ENCODE measurements around the gene DCTD.

Gene DCTD

DNA sequence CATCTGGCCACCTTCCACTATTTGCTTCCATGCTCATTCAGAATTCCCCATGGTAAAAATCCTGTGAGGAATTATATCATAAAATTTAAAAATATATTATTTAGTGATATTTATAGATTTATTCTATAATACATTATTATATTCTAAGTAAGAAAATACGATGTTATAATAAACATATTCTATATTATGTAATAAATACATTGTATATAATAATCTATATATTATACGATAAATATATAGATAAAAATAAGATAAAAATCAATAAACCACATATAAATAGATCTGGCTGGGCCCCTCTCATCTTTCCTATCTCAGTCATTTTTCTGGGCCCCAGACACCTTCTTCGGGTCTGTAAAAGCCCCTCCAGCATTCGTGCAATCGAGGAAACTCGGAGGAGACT is 68.5 kb downstream of the DCTD start:
- TF ChIP-seq, protein P1, sequence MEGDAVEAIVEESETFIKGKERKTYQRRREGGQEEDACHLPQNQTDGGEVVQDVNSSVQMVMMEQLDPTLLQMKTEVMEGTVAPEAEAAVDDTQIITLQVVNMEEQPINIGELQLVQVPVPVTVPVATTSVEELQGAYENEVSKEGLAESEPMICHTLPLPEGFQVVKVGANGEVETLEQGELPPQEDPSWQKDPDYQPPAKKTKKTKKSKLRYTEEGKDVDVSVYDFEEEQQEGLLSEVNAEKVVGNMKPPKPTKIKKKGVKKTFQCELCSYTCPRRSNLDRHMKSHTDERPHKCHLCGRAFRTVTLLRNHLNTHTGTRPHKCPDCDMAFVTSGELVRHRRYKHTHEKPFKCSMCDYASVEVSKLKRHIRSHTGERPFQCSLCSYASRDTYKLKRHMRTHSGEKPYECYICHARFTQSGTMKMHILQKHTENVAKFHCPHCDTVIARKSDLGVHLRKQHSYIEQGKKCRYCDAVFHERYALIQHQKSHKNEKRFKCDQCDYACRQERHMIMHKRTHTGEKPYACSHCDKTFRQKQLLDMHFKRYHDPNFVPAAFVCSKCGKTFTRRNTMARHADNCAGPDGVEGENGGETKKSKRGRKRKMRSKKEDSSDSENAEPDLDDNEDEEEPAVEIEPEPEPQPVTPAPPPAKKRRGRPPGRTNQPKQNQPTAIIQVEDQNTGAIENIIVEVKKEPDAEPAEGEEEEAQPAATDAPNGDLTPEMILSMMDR (IDR thresholded peaks at IDR 0.05; ENCODE audit: low read depth, low read length), result no peak
- no peak overlapping the region for H3K4me3 ChIP-seq (replicated peaks in 1 of 2; ENCODE audit: low read depth in 2 of 2, low read length in 2 of 2)
- DNase-seq (ENCODE audit: low read depth in 2 of 2), result no peak

DNA sequence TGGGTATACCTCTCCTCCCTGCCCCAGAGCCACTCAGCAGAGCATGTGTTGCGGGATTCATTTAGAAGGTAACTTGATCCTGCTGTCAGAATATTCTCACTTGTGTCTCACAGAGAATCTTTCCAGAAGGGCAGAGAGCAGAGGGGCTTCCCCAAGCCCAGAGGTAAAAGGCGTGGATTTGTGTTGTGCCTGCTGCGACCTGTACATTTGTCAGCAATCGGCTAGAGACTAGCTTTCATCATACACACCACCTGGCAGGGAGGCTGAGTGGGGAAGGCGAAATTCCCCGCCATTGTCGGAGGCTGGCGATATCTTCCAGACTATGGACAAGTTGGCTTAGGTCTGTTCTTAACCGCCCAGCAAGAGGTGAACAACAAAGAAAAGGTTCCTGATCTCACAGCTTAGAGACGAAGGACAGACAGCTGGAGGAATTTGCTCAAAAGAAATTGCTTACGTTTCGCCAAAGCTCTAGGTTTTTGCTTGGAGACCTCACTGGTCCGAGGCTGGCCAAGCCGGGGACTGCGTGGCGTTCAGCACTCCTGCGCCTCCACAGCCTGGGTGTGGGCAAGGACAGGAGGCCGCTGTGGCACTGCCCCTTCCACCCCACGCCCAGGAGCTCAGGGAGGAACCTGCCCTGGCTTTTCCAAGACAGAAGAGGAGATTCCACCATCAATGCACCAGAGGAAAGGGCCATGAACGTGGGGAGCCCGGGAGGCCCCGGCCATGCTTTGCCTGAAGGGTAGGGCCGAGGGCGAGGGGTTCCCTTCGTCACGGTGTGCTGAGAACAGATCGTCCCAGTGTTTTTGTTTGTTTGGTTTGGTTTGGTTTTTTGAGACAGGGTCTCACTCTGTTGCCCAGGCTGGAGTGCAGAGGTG is 69.4 kb downstream of the DCTD start:
- no peak overlapping the region for H3K4me3 ChIP-seq (replicated peaks in 1 of 2; ENCODE audit: low read depth in 2 of 2, low read length in 2 of 2)
- DNase-seq (ENCODE audit: low read depth in 2 of 2), result no peak
- TF ChIP-seq, protein P1 (IDR thresholded peaks at IDR 0.05; ENCODE audit: low read depth, low read length), result no peak

DNA sequence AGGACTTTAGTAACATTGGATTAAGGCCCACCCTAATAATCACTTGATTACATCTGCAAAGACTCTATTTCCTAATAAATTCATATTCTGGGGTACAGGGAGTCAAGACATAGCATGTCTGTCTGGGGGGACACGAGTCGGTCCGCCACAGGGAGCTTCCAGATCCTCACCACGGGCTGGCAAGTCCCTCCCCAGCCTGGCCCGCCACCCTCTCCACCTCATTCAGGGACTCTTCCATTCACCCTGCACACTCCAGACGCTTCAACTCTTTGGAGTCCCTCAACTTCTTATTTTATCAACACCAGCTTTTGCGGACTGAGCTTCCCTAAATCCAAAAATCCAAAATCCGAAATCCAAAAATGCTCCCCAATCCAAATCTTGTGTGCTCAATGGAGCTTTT is 71.2 kb downstream of the DCTD start:
- no peak overlapping the region for H3K4me3 ChIP-seq (replicated peaks in 1 of 2; ENCODE audit: low read depth in 2 of 2, low read length in 2 of 2)
- TF ChIP-seq, protein P1 (IDR thresholded peaks at IDR 0.05; ENCODE audit: low read depth, low read length), result no peak
- DNase-seq (ENCODE audit: low read depth in 2 of 2), result no peak

- TF ChIP-seq, protein P1 (IDR thresholded peaks at IDR 0.05; ENCODE audit: low read depth, low read length), result no peak
- no peak overlapping the region for H3K4me3 ChIP-seq (replicated peaks in 1 of 2; ENCODE audit: low read depth in 2 of 2, low read length in 2 of 2)
- DNase-seq (ENCODE audit: low read depth in 2 of 2), result no peak
Measured at GRCh38 chr4:182845618-182846017, 71.6 kb downstream of the DCTD start.

- H3K4me3 ChIP-seq (replicated peaks in 1 of 2; ENCODE audit: low read depth in 2 of 2, low read length in 2 of 2), result no peak overlapping the region
- TF ChIP-seq, protein P1 (IDR thresholded peaks at IDR 0.05; ENCODE audit: low read depth, low read length), result no peak
- DNase-seq (ENCODE audit: low read depth in 2 of 2), result no peak
Measured at GRCh38 chr4:182843808-182844325, 73.3 kb downstream of the DCTD start.

DNA sequence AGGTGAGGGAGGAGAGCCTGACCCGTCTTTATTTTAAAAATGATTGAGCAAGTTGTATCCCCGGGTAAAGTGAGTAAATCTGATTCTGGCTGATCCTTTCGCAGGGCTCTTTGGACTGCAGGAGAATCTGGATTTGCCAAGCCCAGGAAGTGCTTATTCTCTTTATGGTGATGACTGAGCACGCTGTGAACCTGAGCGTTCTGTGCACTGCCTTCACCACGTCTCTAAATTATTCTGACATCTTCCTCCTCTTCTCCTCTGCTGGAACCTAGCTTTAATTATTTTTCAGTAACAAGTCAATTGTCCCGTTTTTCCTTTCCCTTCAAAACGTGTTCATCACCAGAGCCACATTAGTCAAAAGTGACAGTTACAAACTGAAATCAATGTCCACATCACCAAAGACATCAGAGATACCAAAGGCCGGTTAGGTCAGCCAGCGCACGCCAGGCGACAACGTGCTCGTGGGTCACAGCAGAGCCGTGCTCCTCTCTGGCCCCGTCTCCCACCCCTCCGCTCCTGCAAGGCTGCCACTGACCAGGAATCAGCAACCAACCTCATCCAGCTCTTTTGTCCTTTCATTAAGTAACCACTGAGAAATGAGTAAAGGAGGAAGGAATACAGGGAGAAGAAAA is 74.3 kb downstream of the DCTD start:
- H3K4me3 ChIP-seq (replicated peaks in 1 of 2; ENCODE audit: low read depth in 2 of 2, low read length in 2 of 2), result no peak overlapping the region
- no peak for DNase-seq (ENCODE audit: low read depth in 2 of 2)
- TF ChIP-seq, protein P1 (IDR thresholded peaks at IDR 0.05; ENCODE audit: low read depth, low read length), result no peak

All from cardiac fibroblast (primary cell).